ENCODE data around the gene NAXD.
"Not testable (repeated sequence)": the region's sequence is repeated elsewhere in the genome, so short reads cannot be mapped to it uniquely, and the experiment has no call there.

NAXD gene

DNA sequence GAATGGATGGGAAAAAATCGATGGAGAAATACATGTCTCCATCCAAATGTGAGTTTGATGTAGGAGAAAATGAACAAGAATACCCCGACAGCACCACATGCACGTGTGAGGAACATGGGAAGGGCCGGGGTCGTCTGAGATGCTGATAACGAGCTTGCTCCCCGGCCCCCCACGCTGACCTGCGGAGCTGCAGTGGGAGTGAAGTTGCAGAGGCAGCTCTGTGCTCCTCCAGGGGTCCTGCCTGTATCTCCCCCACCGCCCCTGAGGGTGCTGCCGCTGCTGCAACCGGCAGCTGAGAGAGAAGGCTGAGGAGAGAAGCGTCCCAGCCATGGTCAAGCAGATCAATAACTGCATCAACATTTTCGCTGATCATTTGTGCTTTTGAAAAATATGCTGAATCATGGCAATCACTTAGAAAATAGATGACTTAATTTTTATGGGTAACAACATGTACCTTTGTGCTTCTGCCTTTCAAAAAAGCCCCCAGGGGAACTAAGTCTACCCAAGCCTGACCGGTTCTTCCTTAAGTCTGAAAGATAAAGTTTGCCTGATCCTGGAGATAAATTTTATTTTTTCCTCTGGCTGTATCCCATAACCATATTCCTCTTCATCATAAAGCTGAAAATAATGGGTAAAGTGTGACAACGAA, 18.2 kb upstream of the NAXD start:
- no peak for DNase-seq (ENCODE audit: low read depth)

DNA sequence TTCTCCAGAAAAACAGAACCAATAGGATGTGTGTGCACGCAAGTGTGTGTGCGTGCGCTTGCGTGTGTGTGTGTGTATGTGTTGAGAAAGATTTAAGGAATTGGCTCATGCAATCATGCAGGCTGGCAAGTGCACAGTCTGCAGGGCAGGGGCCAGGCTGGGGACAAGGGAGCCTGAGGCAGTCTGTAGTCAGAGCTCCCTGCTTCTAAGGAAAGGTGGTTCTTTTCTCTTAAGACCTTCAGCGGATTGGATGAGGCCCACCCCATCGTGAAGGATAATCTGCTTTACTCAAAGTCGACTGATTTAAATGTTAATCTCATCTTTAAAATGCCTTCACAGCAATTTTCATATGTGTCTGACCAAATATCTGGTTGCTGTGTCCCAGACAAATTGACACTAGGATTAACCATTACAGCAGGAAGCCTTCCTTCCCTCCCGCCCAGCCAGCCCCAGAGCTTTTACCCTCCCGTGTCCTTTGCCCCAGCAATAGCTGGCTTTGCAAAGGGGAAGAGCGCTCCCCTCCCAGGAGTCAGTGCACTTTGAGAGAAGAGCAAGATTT, 15.0 kb upstream of the NAXD start:
- DNase-seq (ENCODE audit: low read depth) = no peak

DNA sequence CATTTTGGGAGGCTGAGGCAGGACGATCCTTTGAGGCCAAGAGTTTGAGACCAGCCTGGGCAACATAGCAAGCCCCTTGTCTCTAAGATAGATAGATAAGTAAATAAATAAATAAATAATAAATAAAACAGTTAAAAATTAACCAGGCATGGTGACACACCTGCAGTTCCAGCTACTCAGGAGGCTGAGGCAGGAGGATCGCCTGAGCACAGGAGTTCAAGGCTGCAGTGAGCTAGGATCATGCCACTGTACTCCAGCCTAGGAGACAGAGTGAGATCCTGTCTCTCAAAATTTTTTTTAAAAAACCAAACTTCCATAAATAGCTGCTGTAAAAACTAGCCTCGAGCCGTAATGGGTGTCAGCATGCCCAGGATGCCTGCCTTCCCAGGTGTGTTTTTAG, 14.4 kb upstream of the NAXD start:
- no peak for DNase-seq (ENCODE audit: low read depth)

DNA sequence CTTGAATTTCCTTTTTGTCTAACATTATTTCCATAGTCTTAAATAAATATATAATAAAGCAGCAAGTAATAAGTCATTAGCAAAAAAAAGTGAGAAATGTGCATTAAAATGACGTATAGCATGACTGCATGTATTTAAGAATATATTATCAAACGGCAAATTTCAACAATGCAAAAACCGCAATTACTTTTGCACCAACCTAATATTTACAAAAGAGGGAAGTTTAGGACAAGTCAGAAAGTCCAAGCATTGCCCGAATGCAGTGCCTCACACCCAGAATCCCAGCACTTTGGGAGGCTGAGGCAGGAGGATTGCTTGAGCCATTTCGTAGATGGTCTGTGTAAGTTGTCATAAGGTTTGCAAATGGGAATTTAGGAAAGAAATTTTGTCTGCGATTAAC, 10.2 kb upstream of the NAXD start:
- no peak for DNase-seq (ENCODE audit: low read depth)

DNA sequence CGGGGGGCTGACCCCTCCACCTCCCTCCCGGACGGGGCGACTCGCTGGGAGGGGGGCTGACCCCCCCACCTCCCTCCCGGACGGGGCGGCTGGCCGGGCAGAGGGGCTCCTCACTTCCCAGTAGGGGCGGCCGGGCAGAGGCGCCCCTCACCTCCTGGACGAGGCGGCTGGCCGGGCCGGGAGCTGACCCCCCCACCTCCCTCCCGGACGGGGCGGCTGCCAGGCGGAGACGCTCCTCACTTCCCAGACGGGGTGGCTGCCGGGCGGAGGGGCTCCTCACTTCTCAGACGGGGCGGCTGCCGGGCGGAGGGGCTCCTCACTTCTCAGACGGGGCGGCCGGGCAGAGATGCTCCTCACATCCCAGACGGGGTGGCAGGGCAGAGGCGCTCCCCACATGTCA, 9.1 kb upstream of the NAXD start:
- DNase-seq (ENCODE audit: low read depth) = not testable (repeated sequence)

DNA sequence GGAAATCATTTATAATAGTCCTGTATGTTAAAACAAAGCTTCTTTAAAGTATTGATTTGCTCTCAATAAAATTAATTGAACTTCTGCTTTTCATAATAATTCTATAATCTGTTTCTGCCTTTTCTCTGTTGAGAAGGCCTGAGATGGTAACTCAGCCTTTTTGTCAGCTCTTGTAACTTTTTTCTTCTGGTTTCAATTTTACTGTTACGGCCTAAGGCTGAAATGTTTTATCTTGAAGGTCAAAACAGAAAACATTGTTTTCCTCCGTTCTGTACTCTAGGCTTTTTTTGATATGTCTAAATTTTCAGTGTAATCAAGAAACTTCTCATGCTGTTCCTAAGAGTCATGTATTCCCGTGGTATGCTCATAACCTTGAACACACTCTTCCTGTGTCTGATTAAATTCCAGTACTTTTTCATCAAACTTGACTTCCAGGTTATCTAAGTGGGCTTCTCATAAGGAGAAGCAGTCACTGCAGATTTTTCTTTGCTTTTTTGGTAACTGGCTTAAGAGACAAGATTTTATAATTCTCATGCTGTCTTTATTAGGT, 7.6 kb upstream of the NAXD start:
- no peak for DNase-seq (ENCODE audit: low read depth)

- no peak for DNase-seq (ENCODE audit: low read depth)
Measured at GRCh38 chr13:110610955-110611595, 4.3 kb upstream of the NAXD start.

GRCh38 chr13:110615005-110615321, 382 bp upstream of the NAXD start:
- no peak for DNase-seq (ENCODE audit: low read depth)

DNA sequence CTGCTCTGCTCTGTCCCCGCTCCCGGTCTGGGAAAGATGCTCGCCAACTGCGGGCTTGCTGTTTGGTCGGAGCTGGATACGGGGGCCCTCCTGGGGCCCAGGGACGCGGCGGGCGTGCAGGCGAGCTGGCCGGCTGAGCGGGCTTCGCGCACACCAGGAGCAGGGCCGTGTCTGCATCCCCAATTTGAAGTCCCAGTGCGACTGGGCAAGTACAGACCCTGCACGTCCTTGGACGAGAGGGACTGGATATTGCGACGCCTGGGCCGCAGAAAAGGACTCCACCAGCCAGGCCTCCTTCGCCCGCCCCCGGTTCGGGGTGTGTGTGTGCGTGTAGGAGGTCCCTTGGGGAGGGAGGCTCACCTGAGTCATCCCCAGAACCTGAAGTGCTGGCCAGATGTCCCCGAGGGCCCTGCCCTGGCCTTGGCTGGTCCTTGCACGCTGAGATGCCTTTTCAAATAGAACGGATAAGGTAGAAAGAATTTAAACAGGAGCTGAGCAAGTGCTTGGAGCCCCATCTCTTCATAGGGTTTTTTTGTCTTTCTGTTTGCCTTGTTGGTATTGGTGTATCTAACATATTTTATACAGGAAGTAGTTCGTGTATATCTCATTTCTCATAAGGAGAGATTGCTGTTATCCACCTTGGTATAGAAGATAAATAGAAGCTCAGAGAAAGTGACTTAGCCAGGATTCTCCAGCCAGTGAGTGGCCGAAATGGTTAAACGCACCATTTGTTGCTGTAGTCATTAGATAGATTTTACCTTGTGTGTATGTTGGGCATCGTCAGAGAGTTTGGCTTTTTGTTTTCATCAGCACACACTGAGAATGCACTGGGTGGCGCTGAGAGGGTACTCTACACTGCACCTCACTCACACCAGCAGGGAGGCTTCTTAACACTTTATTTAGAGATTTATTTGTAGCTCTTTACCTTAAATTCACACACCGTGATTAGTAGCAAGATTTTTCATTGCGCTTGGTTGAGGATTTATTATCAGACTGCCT, 1.1 kb downstream of the NAXD start:
- DNase-seq (ENCODE audit: low read depth) = peak; percentile 25

- no peak for DNase-seq (ENCODE audit: low read depth)
Measured at GRCh38 chr13:110617321-110618072, 2.2 kb downstream of the NAXD start.

GRCh38 chr13:110618167-110618566, 2.8 kb downstream of the NAXD start:
- DNase-seq (ENCODE audit: low read depth) = no peak

GRCh38 chr13:110618780-110619179, 3.4 kb downstream of the NAXD start:
- no peak for DNase-seq (ENCODE audit: low read depth)

- DNase-seq (ENCODE audit: low read depth) = no peak
Measured at GRCh38 chr13:110620596-110620995, 5.3 kb downstream of the NAXD start.

DNA sequence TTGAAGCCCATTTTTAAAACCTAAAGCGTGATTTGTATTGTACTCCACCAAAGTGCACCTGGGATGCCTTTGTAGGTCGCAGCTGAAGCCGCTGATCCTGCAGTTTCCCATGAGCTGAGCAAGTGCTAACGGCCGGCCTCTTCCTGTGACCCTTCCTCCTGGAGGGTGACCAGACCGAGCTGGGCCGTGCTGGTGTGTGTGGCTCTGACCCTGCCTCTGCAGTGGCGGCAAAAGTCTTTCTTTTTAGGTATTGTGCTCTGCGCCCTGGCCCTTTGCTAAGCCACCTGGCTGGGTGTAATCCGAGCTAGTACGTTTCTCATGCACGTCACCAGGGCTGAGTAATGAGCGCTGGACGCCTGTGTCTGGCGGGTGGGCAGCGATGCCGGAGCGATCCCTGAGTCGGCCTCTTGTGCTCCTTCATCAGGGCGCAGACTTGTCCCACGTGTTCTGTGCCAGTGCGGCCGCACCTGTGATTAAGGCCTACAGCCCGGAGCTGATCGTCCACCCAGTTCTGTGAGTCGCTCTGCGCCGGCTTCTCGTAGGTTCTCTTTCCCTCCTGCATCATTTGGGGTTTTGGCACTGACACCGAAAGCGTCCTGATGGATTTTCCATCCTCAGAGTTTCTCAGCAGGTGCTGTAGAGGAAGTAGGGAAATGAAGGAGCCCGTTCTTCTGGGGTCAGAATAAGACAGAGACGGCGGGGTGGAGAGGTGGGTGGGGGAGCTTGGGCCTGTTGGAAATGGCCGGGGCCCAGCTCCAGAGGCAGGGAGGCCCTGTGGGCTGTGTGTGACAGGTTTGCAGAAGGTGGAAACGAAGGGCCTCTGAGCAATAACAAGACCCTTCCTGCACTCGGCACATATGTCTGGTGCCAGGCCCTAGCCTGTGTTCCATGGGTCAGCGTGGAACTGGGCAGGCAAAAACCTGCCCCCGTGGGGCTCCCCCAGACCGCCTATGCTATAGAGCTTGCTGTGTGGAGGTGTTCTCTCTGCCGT, 9.7 kb downstream of the NAXD start:
- DNase-seq (ENCODE audit: low read depth) = no peak

DNA sequence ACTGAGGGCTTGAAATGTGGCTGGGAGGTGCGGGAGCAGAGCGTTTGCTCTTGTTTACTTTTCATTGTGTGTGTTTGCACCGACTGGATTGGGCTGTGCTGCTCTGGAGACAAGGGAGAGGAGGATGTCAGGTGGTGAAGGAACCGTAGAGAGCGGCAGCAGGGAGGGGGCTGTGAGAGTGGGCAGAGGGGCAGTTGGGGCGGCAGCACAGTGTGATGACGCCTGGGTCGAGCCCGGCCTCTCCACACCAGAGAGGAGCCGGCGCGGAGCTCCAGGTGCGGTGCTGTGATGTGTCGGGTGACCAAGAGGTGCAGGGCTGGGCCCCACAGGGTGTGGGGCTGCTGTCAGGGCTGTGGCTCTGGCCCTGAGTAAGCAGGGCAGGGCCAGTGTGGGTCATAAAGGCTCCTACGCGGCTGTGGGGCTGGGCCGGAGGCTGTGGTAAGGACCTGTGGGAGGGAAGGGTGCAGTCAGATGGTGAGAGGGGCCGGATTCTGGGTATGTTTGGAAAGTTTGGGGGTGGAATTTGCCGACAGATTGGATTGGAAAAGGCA, 10.5 kb downstream of the NAXD start:
- no peak for DNase-seq (ENCODE audit: low read depth)

- DNase-seq (ENCODE audit: low read depth) = no peak
Measured at GRCh38 chr13:110626521-110626920, 11.2 kb downstream of the NAXD start.

- no peak for DNase-seq (ENCODE audit: low read depth)
Measured at GRCh38 chr13:110627351-110627750, 12.0 kb downstream of the NAXD start.

DNA sequence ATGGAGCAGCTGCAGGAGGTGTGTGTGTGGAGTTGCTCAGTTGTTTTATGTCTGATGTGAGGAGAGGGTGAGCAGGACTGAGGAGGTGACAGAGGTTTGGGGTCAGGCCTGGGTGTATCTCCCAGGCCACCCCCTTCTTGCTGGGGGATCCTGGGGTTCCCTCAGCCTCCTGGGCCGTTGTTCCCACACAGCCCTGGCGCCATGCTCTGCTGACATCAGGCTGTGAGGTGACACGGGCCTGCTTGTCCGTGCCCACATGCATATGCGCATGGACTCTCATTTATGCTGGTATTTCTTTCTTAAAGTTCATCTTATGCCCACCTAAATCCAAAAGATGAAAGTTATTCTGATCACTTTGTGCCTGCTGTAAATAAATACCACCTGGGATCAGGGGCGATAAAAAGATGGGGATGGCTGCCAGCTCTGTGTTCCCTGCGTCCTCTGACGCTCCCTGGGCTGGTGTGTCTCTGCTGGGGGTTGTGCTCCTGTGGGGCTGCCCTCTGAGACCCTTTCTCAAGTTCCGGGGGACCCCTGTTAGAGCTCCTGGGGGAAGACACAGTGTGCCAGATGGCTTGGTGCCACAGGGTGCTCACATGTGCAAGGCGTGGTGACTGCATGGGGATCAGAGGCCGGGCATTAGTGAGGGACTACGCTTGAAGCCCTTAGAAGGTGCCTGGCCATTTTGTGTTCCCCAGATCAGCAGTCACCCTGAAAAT, 12.6 kb downstream of the NAXD start:
- DNase-seq (ENCODE audit: low read depth) = no peak

DNA sequence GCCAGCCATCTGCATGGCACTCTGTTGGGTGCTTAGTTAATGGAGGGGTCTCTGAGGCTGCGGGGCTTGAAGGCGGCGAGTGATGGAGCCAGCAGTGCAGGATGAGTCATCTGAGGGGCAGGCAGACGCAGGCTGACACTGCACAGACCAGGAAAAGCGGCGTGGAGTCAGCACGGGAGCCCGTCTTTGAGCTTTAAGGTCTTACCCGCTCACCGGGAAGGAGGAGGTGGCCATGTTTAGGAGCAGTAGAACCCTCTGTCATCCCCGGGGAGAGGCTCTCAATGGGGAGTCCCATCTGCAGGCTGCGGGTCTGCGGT, 13.1 kb downstream of the NAXD start:
- no peak for DNase-seq (ENCODE audit: low read depth)

All from stimulated activated CD8-positive, alpha-beta memory T cell treated with anti-CD3 and anti-CD28 coated beads, Interleukin-12 subunit alpha, Interleukin-12 subunit beta, amount 100 ng/mL, for 4 hours (primary cell).